Kidney (tissue), 14 donors: ENCODE measurements around the gene TAF5L. TPM values are rescaled to one million over a fixed set of nuclear protein-coding genes. Genes with fewer than 3 reads are reported as not detected.
"Not testable (repeated sequence)": the region's sequence is repeated elsewhere in the genome, so short reads cannot be mapped to it uniquely, and the experiment has no call there.

Source experiments
- DNase-seq, 5 donors: peaks; one replicate each; pipeline ENCODE4 v3.0.0-alpha.2; 2013 to 2020
- FAIRE-seq: peaks from 2 replicates; lab custom pipeline; 2012; peaks lifted over from hg19 to GRCh38; lab: Jason Lieb, UNC
- H3K27ac ChIP-seq, 2 donors: one replicate each; pipeline ENCODE4 v1.7.0; 2013; ENCODE audit warnings: low read depth in 2 of 2, low read length in 2 of 2, inconsistent platforms in 1 of 2
- H3K27me3 ChIP-seq: one replicate; pipeline ENCODE4 v1.7.1; 2013; ENCODE audit warnings: low read length, inconsistent platforms; ENCODE audit not compliant: control insufficient read depth, insufficient read depth
- H3K36me3 ChIP-seq, 3 donors: one replicate each; pipeline versions ENCODE4 v1.7.0 to v1.7.1; 2013; ENCODE audit warnings: low read length in 3 of 3, control low read depth in 1 of 3, inconsistent platforms in 1 of 3; ENCODE audit not compliant: insufficient read depth in 3 of 3, control insufficient read depth in 2 of 3
- H3K4me1 ChIP-seq, 3 donors: one replicate each; pipeline versions ENCODE4 v1.7.0 to v1.7.1; 2013; ENCODE audit warnings: low read length in 3 of 3, inconsistent platforms in 1 of 3, low read depth in 1 of 3; ENCODE audit not compliant: control insufficient read depth in 2 of 3, insufficient read depth in 2 of 3
- H3K4me3 ChIP-seq, 3 donors: one replicate each; pipeline versions ENCODE4 v1.7.0 to v1.8.1; 2013; ENCODE audit warnings: low read length in 3 of 3, control low read depth in 1 of 3, inconsistent platforms in 1 of 3
- H3K9ac ChIP-seq, 3 donors: one replicate each; pipeline versions ENCODE4 v1.7.0 to v1.7.1; 2013; ENCODE audit warnings: low read length in 3 of 3, control low read depth in 1 of 3, inconsistent platforms in 1 of 3
- H3K9me3 ChIP-seq, 3 donors: one replicate each; pipeline versions ENCODE4 v1.7.0 to v1.7.1; 2013; ENCODE audit warnings: low read length in 3 of 3, control low read depth in 1 of 3, inconsistent platforms in 1 of 3; ENCODE audit not compliant: control insufficient read depth in 2 of 3, insufficient read depth in 1 of 3
- CTCF ChIP-seq: IDR thresholded peaks from 3 replicates; pipeline ENCODE4 v1.5.1; 2012; ENCODE audit warnings: mild to moderate bottlenecking, moderate library complexity, borderline replicate concordance; ENCODE audit not compliant: insufficient read depth; ENCODE audit errors: extremely low read depth
- intact Hi-C: fragments of 100-400 bp; cut with DNase I; formaldehyde crosslinking; loops from one replicate; pipeline ENCODE4 v1.11.1; 2022
- polyA plus RNA-seq: library from polyadenylated mRNA; stranded (reverse); fragments of 350-450 nt; fragmentation: Illumina TruSeq; extraction: RNeasy Lipid Tissue Mini Kit (QIAGEN cat#74804); gene quantifications from one replicate; pipeline ENCODE4 v1.2.3, GENCODE V29; 2014; ENCODE audit warnings: low read depth, low replicate concordance; ENCODE audit not compliant: insufficient read depth
- total RNA-seq: library from RNA; stranded (reverse); fragmentation: NEBNext Ultra II Directional; extraction: Animal tissue kit (Norgen Biotek cat#: 25700); gene quantifications from one replicate; pipeline ENCODE4 v1.2.1, GENCODE V29; 2021
- donor health status: control.
- donor health status: control.
- donor health status: control.
- donor health status: control.
- donor health status: control.
- donor health status: DM: yes; HTN: yes; CAD: no.
- donor health status: Normal renal cell carcinoma (clear cell type).

Gene TAF5L
- total and polyA plus RNA-seq, 2 donors from 2014 or later = 7.1 to 19.6 TPM

GRCh38 chr1:229623838-229624237 is 2.1 kb downstream of the TAF5L start:
- intact Hi-C loops = no loop called here
- Histone ChIP-seq H3K4me1 (peaks cover 0 to 9% (median 5%) of the 10 kb centered on the region in 3 donors), H3K9ac (no peak overlapping the region), H3K27ac (no peak overlapping the region), H3K9me3 (no peaks in the 10 kb centered on the region), H3K4me3 (no peak overlapping the region), H3K27me3 (no peaks in the 10 kb centered on the region), H3K36me3 (no peaks in the 10 kb centered on the region)
- DNase-seq (no peak), FAIRE-seq (no peak)
- TF ChIP-seq CTCF = no peak

DNA sequence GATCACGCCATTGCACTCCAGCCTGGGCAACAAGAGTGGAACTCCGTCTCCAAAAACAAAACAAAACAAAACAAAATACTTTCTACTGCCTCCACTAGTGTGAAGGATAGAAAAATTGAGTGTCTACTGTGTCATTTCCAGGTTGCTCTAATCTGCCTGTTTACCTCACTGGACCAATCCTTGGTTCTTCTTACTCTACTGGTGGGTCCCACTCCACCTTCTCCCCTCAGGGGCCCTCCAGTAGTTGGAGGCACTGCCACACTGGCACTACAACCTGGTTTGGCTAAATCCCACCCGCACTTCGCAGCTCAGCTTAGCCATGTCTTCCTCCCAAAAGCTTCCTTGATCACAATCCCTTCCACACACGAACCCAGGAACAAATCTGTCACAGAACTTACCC is 2.7 kb downstream of the TAF5L start:
- no peak overlapping the region for H3K27ac ChIP-seq
- intact Hi-C loops = no loop called here
- DNase-seq (no peak), FAIRE-seq (no peak)
- H3K9ac ChIP-seq = no peak overlapping the region
- peaks cover 0 to 9% (median 5%) of the 10 kb centered on the region in 3 donors for H3K4me1 ChIP-seq
- no peaks in the 10 kb centered on the region for H3K9me3 ChIP-seq
- H3K36me3 ChIP-seq = no peaks in the 10 kb centered on the region
- no peaks in the 10 kb centered on the region for H3K27me3 ChIP-seq
- TF ChIP-seq CTCF = no peak
- no peak overlapping the region for H3K4me3 ChIP-seq

GRCh38 chr1:229622641-229623120 is 3.2 kb downstream of the TAF5L start:
- H3K27ac ChIP-seq, H3K36me3 ChIP-seq, H3K4me3 ChIP-seq, DNase-seq, H3K9me3 ChIP-seq, intact Hi-C loops, FAIRE-seq, H3K9ac ChIP-seq, H3K4me1 ChIP-seq, H3K27me3 ChIP-seq: not testable (repeated sequence)

GRCh38 chr1:229621663-229622062 is 4.3 kb downstream of the TAF5L start:
- FAIRE-seq (no peak), DNase-seq (no peak)
- Histone ChIP-seq H3K36me3 (no peaks in the 10 kb centered on the region), H3K27me3 (no peaks in the 10 kb centered on the region), H3K9me3 (no peaks in the 10 kb centered on the region), H3K4me1 (peaks cover 0 to 9% (median 5%) of the 10 kb centered on the region in 3 donors), H3K9ac (no peak overlapping the region), H3K27ac (no peak overlapping the region), H3K4me3 (no peak overlapping the region)
- intact Hi-C loops = no loop called here
- no peak for TF ChIP-seq CTCF
